GM12878 (cell line): Measurements from ENCODE around the gene GPRC5D. TPM values are rescaled to one million over a fixed set of nuclear protein-coding genes. Genes with fewer than 3 reads are reported as not detected.

ENCODE experiments used
- ATAC-seq: fragments of 200-7000 bp; cut with Tn5 transposase; 3 replicates; pipeline ENCODE4 v1.9.1; 2020; ENCODE audit warnings: mild to moderate bottlenecking, moderate library complexity
- BruUV-seq: library from RNA; stranded (reverse); fragments of 400-500 nt; replicated peaks from 2 replicates; lab custom pipeline; 2021; lab: Mats Ljungman, UMichigan
- CTCF ChIA-PET: fragments of 300-600 bp; sonication (Branson Sonifier 250); formaldehyde crosslinking; extraction: SDS; loops from one replicate; lab custom pipeline; 2021; ENCODE audit warnings: inconsistent platforms; lab: Yijun Ruan, JAX
- POLR2A ChIA-PET: fragments of 350-600 bp; formaldehyde crosslinking; extraction: SDS; loops from one replicate; lab custom pipeline; 2021; ENCODE audit warnings: inconsistent platforms; lab: Charles Lee
- RAD21 ChIA-PET: fragments of 300-600 bp; sonication (Branson Sonifier 250); formaldehyde crosslinking; loops from one replicate; lab custom pipeline; 2023; ENCODE audit warnings: antibody characterized with exemption; ENCODE audit not compliant: unreplicated experiment; lab: Charles Lee
- SMC1A ChIA-PET: fragments of 300-600 bp; sonication (Branson Sonifier 250); formaldehyde crosslinking; loops from one replicate; lab custom pipeline; 2023; ENCODE audit not compliant: unreplicated experiment, uncharacterized antibody; lab: Charles Lee
- DNase-seq: peaks from one replicate; pipeline ENCODE4 v3.0.0-alpha.2; 2011; ENCODE audit warnings: low read depth, low spot score
- FAIRE-seq: peaks from 3 replicates; lab custom pipeline; 2011; peaks lifted over from hg19 to GRCh38; lab: Jason Lieb, UNC
- H2AFZ ChIP-seq: 2 replicates; pipeline ENCODE4 v1.6.0; 2011; ENCODE audit warnings: low read depth, low read length, control low read depth; ENCODE audit not compliant: control insufficient read depth
- H3K27ac ChIP-seq: 2 replicates; pipeline ENCODE4 v1.5.1; 2011; ENCODE audit warnings: control low read depth; ENCODE audit not compliant: control insufficient read depth, insufficient read depth
- H3K27me3 ChIP-seq, 2 experiments: replicated peaks in 1 of 2; 2 replicates each; pipeline versions ENCODE4 v1.6.0 to v1.6.1; 2011; ENCODE audit warnings: low read length in 1 of 2; ENCODE audit not compliant: control insufficient read depth in 2 of 2, insufficient read depth in 2 of 2
- H3K36me3 ChIP-seq, 2 experiments: 2 replicates each; pipeline ENCODE4 v1.5.1; 2011; ENCODE audit warnings: low read length in 1 of 2; ENCODE audit not compliant: control insufficient read depth in 2 of 2, insufficient read depth in 2 of 2
- H3K4me1 ChIP-seq: 2 replicates; pipeline ENCODE4 v1.6.1; 2011; ENCODE audit warnings: mild to moderate bottlenecking, low read length, moderate library complexity, mixed read lengths; ENCODE audit not compliant: control insufficient read depth, insufficient read depth
- H3K4me2 ChIP-seq: 2 replicates; pipeline ENCODE4 v1.6.0; 2011; ENCODE audit warnings: control low read depth; ENCODE audit not compliant: control insufficient read depth, insufficient read depth
- H3K4me3 ChIP-seq: fragments of 200-600 bp; sonication (generic); 2 replicates; pipeline ENCODE4 v1.5.1; 2016
- H3K79me2 ChIP-seq: 2 replicates; pipeline ENCODE4 v1.6.0; 2011; ENCODE audit warnings: low read length; ENCODE audit not compliant: control insufficient read depth, insufficient read depth
- H3K9ac ChIP-seq: 2 replicates; pipeline ENCODE4 v1.8.0; 2011; ENCODE audit warnings: low read length, control low read depth, mixed read lengths; ENCODE audit not compliant: control insufficient read depth, insufficient read depth
- H3K9me3 ChIP-seq: replicated peaks from 3 replicates; pipeline ENCODE4 v1.5.1; 2011; ENCODE audit warnings: mild to moderate bottlenecking, low read length; ENCODE audit not compliant: control insufficient read depth, insufficient read depth
- H4K20me1 ChIP-seq: 2 replicates; pipeline ENCODE4 v1.6.0; 2011; ENCODE audit not compliant: control insufficient read depth, insufficient read depth
- MXI1 ChIP-seq: fragments of 150-350 bp; IDR thresholded peaks from 2 replicates; pipeline ENCODE4 v1.6.1; 2011; ENCODE audit warnings: low read depth, mild to moderate bottlenecking, inconsistent platforms, low read length, improper control_type of control experiment
- MYB ChIP-seq: fragments of 150-350 bp; IDR thresholded peaks from 2 replicates; pipeline ENCODE4 v1.6.1; 2014; ENCODE audit warnings: mild to moderate bottlenecking, low read depth, low read length, borderline replicate concordance
- POU2F2 ChIP-seq: IDR thresholded peaks from 3 replicates; pipeline ENCODE4 v1.6.1; 2011; ENCODE audit warnings: low read depth, mild to moderate bottlenecking, low read length, borderline replicate concordance
- RAD21 ChIP-seq: IDR thresholded peaks from 2 replicates; pipeline ENCODE4 v1.6.1; 2011; ENCODE audit warnings: mild to moderate bottlenecking, low read depth, low read length, moderate library complexity; ENCODE audit not compliant: insufficient read depth
- SMC3 ChIP-seq: IDR thresholded peaks from 2 replicates; pipeline ENCODE4 v1.6.1; 2011; ENCODE audit warnings: low read length, improper control_type of control experiment, borderline replicate concordance
- TCF7 ChIP-seq: IDR thresholded peaks from 2 replicates; pipeline ENCODE4 v1.6.1; 2014; ENCODE audit warnings: antibody characterized with exemption, borderline replicate concordance
- YY1 ChIP-seq: IDR thresholded peaks from 2 replicates; pipeline ENCODE4 v1.6.1; 2011; ENCODE audit warnings: low read depth, mild to moderate bottlenecking, low read length
- WGBS: methylation state at CpG from one replicate; pipeline ENCODE4 v1.1.6; 2016; ENCODE audit warnings: low lambda C conversion rate; ENCODE audit not compliant: insufficient replicate concordance, insufficient coverage; ENCODE audit errors: missing lambda C conversion rate; 5-methylcytosine and 5-hydroxymethylcytosine counted together
- in situ Hi-C: fragments of 300-500 bp; cut with MboI; formaldehyde crosslinking; loops from 9 replicates; pipeline ENCODE4 v1.14.3; 2018; ENCODE audit warnings: mixed read lengths
- intact Hi-C: fragments of 100-400 bp; cut with micrococcal nuclease; formaldehyde crosslinking; loops from one replicate; pipeline ENCODE4 v1.14.2; 2022; ENCODE audit not compliant: unreplicated experiment
- polyA plus RNA-seq, 11 experiments: library from polyadenylated mRNA; depleted of rRNA in 4 of 11; unstranded in 6 of 11; stranded (reverse) in 5 of 11; fragments of >200 nt; fragmentation: Nextera tagmentation in 4 of 11; fragmentation: Illumina TruSeq in 1 of 11; extraction: Ambion mirVana in 4 of 11; extraction: Trizol in 1 of 11; gene quantifications; 1 replicate in 1 of 11; 2 replicates in 10 of 11; pipeline versions ENCODE4 v1.2.1 to v1.2.3, GENCODE V29; 2011 to 2016; ENCODE audit warnings: inconsistent platforms in 2 of 11, missing spikeins in 2 of 11, low read depth in 1 of 11
- total RNA-seq, 4 experiments: library from RNA; depleted of rRNA in 3 of 4; stranded (reverse); fragments of >200 nt in 3 of 4; fragmentation: Illumina TruSeq in 1 of 4; extraction: Trizol in 1 of 4; gene quantifications; 2 replicates each; pipeline versions ENCODE4 v1.2.1 to v1.2.3, GENCODE V29; 2013 to 2021
- TF ChIP-seq, protein P1 (sequence below): fragments of 450-650 bp; IDR thresholded peaks from 2 replicates; pipeline ENCODE4 v1.6.1; 2014; ENCODE audit warnings: mild to moderate bottlenecking
- TF ChIP-seq, protein P2 (sequence below), 3 experiments: IDR thresholded peaks in 2 of 3; conservative IDR thresholded peaks in 1 of 3; 2 replicates each; pipeline ENCODE4 v1.5.1; 2011; ENCODE audit warnings: low read depth in 3 of 3, low read length in 3 of 3, mild to moderate bottlenecking in 3 of 3, control low read depth in 2 of 3, moderate library complexity in 2 of 3, inconsistent platforms in 1 of 3, mixed read lengths in 1 of 3; ENCODE audit not compliant: control insufficient read depth in 2 of 3, insufficient read depth in 1 of 3; ENCODE audit errors: extremely low read depth in 1 of 3
- TF ChIP-seq, protein P3 (sequence below): fragments of 450-650 bp; formaldehyde crosslinking; IDR thresholded peaks from 2 replicates; pipeline ENCODE4 v1.4.0; 2020; ENCODE audit warnings: mild to moderate bottlenecking, moderate library complexity

GPRC5D gene
- total and polyA plus RNA-seq, 10 of the 15 experiments (the other 5 are each of a cell fraction or from before 2014, with no cell fraction given) = 0.18 to 0.90 (median 0.37) TPM; not detected in 3

DNA sequence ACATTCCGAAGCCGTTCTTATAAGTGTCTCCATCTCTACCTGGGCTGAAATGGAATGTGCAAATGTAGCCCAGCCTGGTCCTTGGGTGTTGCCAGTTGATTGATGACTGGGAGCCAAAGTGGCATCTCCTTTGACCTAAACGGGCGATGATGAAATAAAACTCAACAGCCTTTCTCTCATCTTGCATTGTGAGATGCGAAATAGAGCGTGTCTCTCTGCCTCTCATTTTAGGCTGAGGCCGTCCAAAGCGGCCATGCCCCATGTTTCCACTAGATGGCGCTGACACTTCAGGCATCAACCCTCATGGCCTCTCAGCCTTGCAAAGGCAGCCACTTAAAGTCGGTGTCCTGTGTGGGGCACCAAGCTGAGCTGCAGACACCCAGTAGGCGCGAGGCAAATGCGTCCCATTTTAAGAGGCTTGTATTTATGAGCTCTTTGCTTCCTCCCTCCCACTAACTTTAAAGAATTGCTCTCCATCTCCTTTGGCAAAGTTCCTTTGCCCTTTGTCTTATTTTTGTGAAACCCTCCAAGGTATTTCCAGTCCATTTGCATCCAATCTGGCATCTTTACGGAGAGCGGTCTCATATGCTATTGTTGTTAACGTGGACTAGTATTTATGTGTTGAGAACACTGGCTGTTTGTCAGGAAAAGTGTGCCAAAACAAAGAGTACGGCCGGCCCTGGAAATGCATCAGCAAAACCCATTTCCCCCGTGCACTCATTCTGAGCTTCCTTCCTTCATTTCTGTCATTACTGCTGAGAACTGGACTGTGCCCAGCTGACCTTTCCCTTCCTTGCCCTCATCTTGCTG is 35.6 kb downstream of the GPRC5D start:
- intact Hi-C loops = loop anchor here (1.0 to 2.0 kb wide), 4 partner anchors 66 to 318 kb away; no protein-coding TSS in a partner anchor
- ATAC-seq = peak; percentile 99
- Histone ChIP-seq H2AFZ (no peak overlapping the region), H3K4me3 (no peak overlapping the region), H4K20me1 (no peaks in the 10 kb centered on the region; the same call in 1 of the 2 replicates), H3K4me1 (no peaks in the 10 kb centered on the region), H3K36me3 (no peaks in the 10 kb centered on the region), H3K9me3 (no peaks in the 10 kb centered on the region), H3K79me2 (no peaks in the 10 kb centered on the region), H3K4me2 (no peak overlapping the region), H3K27ac (no peak overlapping the region), H3K27me3 (peaks cover 2 to 3% of the 10 kb centered on the region in 2 experiments; a peak in 2 of 4 replicates), H3K9ac (no peak overlapping the region)
- no peak for DNase-seq
- ChIA-PET RAD21 (interaction anchor here (0.6 to 2.7 kb wide), 12 partner anchors 9 to 297 kb away, joined by 3 to 21 read pairs (median 3); partner anchors contain the start of gene GPRC5A), POLR2A (no interaction called here), CTCF (interaction anchor here (0.5 to 9.2 kb wide), 25 partner anchors 17 to 339 kb away, joined by 3 to 105 read pairs (median 4); partner anchors contain the start of genes APOLD1 and GPRC5A), SMC1A (interaction anchor here (0.5 to 4.5 kb wide), 19 partner anchors 9 to 339 kb away, joined by 3 to 50 read pairs (median 4); no protein-coding TSS in a partner anchor)
- 15% methylated on average over 19 of the region's 19 CpGs for WGBS
- in situ Hi-C loops = no loop called here
- no TSS peak for BruUV-seq
- peak; percentile 96 for FAIRE-seq
- TF ChIP-seq TCF7 (no peak), YY1 (peak; percentile 85), MXI1 (no peak), RAD21 (peak; percentile 98), MYB (no peak), SMC3 (peak; percentile 94), POU2F2 (0 out of 3 replicates have a peak, but pooled peaks have one; percentile 29)
- TF ChIP-seq, protein P1, sequence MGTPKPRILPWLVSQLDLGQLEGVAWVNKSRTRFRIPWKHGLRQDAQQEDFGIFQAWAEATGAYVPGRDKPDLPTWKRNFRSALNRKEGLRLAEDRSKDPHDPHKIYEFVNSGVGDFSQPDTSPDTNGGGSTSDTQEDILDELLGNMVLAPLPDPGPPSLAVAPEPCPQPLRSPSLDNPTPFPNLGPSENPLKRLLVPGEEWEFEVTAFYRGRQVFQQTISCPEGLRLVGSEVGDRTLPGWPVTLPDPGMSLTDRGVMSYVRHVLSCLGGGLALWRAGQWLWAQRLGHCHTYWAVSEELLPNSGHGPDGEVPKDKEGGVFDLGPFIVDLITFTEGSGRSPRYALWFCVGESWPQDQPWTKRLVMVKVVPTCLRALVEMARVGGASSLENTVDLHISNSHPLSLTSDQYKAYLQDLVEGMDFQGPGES = no peak
- TF ChIP-seq, protein P2, sequence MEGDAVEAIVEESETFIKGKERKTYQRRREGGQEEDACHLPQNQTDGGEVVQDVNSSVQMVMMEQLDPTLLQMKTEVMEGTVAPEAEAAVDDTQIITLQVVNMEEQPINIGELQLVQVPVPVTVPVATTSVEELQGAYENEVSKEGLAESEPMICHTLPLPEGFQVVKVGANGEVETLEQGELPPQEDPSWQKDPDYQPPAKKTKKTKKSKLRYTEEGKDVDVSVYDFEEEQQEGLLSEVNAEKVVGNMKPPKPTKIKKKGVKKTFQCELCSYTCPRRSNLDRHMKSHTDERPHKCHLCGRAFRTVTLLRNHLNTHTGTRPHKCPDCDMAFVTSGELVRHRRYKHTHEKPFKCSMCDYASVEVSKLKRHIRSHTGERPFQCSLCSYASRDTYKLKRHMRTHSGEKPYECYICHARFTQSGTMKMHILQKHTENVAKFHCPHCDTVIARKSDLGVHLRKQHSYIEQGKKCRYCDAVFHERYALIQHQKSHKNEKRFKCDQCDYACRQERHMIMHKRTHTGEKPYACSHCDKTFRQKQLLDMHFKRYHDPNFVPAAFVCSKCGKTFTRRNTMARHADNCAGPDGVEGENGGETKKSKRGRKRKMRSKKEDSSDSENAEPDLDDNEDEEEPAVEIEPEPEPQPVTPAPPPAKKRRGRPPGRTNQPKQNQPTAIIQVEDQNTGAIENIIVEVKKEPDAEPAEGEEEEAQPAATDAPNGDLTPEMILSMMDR (IDR thresholded peaks at IDR 0.05 in 2 of 3, conservative IDR thresholded peaks at IDR 0.05 in 1 of 3; ENCODE audit: control insufficient read depth in 2 of 3, extremely low read depth in 1 of 3, insufficient read depth in 1 of 3, low read depth in 3 of 3, low read length in 3 of 3) = peak; percentile 96 to 99 (median 99); a peak in 5 of 6 replicates
- TF ChIP-seq, protein P3, sequence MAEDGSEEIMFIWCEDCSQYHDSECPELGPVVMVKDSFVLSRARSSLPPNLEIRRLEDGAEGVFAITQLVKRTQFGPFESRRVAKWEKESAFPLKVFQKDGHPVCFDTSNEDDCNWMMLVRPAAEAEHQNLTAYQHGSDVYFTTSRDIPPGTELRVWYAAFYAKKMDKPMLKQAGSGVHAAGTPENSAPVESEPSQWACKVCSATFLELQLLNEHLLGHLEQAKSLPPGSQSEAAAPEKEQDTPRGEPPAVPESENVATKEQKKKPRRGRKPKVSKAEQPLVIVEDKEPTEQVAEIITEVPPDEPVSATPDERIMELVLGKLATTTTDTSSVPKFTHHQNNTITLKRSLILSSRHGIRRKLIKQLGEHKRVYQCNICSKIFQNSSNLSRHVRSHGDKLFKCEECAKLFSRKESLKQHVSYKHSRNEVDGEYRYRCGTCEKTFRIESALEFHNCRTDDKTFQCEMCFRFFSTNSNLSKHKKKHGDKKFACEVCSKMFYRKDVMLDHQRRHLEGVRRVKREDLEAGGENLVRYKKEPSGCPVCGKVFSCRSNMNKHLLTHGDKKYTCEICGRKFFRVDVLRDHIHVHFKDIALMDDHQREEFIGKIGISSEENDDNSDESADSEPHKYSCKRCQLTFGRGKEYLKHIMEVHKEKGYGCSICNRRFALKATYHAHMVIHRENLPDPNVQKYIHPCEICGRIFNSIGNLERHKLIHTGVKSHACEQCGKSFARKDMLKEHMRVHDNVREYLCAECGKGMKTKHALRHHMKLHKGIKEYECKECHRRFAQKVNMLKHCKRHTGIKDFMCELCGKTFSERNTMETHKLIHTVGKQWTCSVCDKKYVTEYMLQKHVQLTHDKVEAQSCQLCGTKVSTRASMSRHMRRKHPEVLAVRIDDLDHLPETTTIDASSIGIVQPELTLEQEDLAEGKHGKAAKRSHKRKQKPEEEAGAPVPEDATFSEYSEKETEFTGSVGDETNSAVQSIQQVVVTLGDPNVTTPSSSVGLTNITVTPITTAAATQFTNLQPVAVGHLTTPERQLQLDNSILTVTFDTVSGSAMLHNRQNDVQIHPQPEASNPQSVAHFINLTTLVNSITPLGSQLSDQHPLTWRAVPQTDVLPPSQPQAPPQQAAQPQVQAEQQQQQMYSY (CRISPR knock-in tag) = no peak
